NCI-H82 treated with DMSO at 0.1 percent for 48 hours (cell line): ENCODE data around the gene SGSH.
A peak's percentile ranks its signal among the peaks of the same experiment; 100 is the strongest.

Experiments
- DNase-seq: peaks from one replicate; lab custom pipeline; 2025; ENCODE audit not compliant: unreplicated experiment; lab: John Stamatoyannopoulos, UW

The SGSH gene

GRCh38 chr17:80227666-80228065 lies 7.5 kb upstream of the SGSH start:
- no peak for DNase-seq

GRCh38 chr17:80227156-80227555 lies 7.0 kb upstream of the SGSH start:
- no peak for DNase-seq

- DNase-seq, result no peak
These were observed 5.1 kb upstream of the SGSH start for GRCh38 chr17:80225230-80225629.

GRCh38 chr17:80224683-80225082 lies 4.5 kb upstream of the SGSH start:
- DNase-seq, result no peak

- DNase-seq, result no peak
These were observed 3.8 kb upstream of the SGSH start for GRCh38 chr17:80223838-80224497.

GRCh38 chr17:80223142-80223815 lies 3.1 kb upstream of the SGSH start:
- DNase-seq, result no peak

- DNase-seq, result no peak
These were observed 2.4 kb upstream of the SGSH start for GRCh38 chr17:80222376-80223141.

- DNase-seq, result no peak
These were observed 1.4 kb upstream of the SGSH start for GRCh38 chr17:80221351-80222105.

GRCh38 chr17:80220736-80221215 lies 643 bp upstream of the SGSH start:
- DNase-seq, result no peak

- no peak for DNase-seq
These were observed 425 bp downstream of the SGSH start for GRCh38 chr17:80219763-80220053.

GRCh38 chr17:80219013-80219762 lies 945 bp downstream of the SGSH start:
- peak; percentile 29 for DNase-seq

GRCh38 chr17:80218391-80218790 lies 1.7 kb downstream of the SGSH start:
- no peak for DNase-seq

- DNase-seq, result no peak
These were observed 2.3 kb downstream of the SGSH start for GRCh38 chr17:80217703-80218362.

GRCh38 chr17:80216473-80217456 lies 3.4 kb downstream of the SGSH start:
- no peak for DNase-seq

GRCh38 chr17:80214878-80215210 lies 5.3 kb downstream of the SGSH start:
- DNase-seq, result no peak

- no peak for DNase-seq
These were observed 5.9 kb downstream of the SGSH start for GRCh38 chr17:80214012-80214877.

GRCh38 chr17:80213643-80213975 lies 6.5 kb downstream of the SGSH start:
- no peak for DNase-seq

GRCh38 chr17:80212962-80213642 lies 7.0 kb downstream of the SGSH start:
- no peak for DNase-seq
